Activated CD4-positive, alpha-beta T cell treated with anti-CD3 and anti-CD28 coated beads, Interleukin-10, Interleukin-2, amounts not matched to agents 100 ng/mL and 50 ng/mL, durations not matched to agents 16 hours and 8 hours (primary cell): ENCODE measurements around the gene SESN1.

Source experiments
- DNase-seq: peaks from one replicate; pipeline ENCODE4 v3.0.0-alpha.2; 2020

The SESN1 gene

GRCh38 chr6:108955329-108955949, 139.2 kb downstream of the SESN1 start:
- peak; percentile 15 for DNase-seq

DNA sequence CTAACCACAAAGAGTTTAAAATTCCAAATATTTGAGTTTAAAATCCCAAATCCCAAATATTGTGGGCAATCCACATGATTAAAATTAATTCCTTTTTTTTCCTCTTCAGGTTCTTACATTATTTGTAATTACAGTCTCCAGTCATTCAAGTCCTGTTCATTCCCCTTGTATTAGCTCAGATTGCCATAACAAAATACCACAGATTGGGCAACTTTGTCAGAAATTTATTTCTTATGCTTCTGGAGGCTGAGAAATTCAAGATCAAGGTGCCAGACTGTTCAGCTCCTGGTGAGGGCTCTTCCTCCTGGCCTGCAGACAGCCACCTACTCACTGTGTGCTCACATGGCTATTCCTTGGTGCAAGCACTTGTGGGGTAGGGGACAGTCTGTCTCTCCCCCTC, 141.0 kb downstream of the SESN1 start:
- no peak for DNase-seq

GRCh38 chr6:108952776-108953486, 141.7 kb downstream of the SESN1 start:
- DNase-seq = no peak

DNA sequence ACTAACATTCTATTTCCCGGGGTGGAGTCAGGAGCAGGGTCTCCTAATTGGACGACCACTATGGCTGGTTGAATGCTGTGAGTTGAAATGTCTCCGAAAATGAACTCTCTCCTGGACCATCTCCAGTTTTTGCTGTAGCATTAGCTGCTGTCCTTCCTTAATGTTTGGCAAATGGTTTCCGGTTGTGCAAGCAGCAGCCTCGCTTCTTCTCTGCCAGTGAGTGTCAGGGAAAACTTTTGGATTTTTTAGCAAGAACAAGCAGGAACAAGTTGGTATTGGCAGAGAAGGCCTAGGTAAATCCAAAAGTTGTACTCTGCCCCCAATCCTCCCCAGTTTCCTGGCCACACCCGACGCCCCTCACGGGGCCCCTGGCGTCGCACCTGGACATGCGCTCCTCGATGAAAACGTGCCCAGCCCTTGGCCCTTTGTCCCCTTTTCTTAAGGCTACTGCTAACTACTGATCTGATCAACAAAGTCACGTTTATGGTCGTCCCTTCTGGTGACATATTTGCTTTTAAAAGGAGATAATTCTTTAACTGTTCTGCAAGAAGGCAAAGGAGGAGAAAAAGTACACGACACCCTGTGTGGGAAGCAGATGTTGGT, 143.2 kb downstream of the SESN1 start:
- no peak for DNase-seq

DNA sequence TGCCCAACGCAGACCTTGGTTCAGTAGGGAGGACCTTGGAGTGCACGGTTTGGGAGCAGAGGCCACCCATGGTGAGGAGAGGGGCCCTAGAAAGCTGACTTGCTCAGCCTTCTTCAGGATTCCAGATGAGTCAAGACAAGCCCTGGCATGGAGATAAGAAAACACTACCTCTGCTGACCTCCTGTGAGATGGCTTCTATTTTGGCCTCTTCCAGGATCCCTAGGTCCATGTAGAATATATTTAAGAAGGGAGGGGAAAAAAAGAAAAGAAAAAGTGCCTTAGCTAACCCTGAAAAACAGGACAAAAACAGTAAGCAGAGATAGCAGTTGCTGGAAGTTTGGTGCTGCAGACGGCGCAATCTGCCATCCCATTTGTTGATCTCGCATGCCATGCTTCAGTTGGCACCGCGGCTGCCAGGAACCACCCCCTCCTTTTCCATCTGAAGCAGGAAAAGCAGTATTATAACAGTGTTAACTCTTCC, 146.4 kb downstream of the SESN1 start:
- DNase-seq = no peak

DNA sequence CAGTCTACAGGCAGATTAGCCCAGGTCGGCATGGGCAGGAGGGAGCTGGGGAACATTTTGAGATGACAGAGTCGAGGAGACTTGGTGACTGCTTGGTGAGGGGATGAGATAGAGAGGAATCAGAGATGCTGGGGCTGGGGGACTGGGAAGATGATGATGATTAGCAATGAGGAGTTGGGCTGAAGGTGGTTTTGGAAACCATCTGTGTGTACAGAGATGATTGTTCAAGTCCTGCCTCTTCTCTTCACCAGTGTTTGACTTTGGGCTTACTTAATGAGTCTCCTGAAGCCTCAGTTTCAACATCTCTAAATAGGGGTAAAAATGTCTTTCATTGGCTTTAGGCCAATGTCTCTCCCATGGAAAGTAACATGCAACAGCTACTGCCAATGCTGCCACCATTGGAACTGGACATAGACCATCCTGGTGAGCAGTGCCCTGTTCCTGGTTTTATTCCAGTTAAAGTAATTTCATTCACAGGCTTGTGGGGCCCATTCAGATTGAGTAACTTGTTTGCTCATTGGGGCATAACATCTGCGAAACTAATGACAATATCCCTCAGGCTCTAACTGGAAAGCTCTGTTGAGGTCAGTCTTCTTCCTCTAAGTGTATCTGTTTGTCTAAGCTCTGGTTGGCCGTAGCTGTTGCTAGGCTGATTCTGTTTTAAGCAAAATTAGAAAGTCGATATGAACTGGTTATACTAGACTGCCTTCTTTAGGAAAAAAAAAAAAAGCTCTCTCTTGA, 147.4 kb downstream of the SESN1 start:
- DNase-seq = no peak

- no peak for DNase-seq
Measured at GRCh38 chr6:108946695-108947094, 148.0 kb downstream of the SESN1 start.

DNA sequence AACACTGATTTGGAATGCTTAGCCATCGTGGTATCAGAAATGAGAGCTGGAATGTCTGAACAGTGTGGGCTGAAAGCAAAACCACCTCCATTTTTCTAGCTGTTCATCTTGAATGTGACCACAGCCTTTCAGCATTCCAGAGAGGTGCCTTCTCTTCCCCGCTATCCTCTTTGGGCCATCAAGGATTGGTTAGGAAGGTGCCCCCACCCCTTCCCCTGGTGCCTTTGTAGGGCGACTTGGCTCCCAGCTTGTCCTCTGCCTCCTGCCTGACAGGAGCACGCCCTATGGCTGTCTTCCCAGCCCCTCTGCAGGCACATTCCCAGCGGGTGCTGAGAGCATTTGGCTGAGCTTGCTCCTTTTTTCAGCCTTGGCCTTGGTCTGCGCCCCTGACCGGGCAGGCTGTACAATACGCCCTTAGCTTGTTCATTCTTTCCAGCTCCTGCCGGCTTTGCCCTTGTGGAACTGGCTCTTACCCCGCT, 148.9 kb downstream of the SESN1 start:
- no peak for DNase-seq

DNA sequence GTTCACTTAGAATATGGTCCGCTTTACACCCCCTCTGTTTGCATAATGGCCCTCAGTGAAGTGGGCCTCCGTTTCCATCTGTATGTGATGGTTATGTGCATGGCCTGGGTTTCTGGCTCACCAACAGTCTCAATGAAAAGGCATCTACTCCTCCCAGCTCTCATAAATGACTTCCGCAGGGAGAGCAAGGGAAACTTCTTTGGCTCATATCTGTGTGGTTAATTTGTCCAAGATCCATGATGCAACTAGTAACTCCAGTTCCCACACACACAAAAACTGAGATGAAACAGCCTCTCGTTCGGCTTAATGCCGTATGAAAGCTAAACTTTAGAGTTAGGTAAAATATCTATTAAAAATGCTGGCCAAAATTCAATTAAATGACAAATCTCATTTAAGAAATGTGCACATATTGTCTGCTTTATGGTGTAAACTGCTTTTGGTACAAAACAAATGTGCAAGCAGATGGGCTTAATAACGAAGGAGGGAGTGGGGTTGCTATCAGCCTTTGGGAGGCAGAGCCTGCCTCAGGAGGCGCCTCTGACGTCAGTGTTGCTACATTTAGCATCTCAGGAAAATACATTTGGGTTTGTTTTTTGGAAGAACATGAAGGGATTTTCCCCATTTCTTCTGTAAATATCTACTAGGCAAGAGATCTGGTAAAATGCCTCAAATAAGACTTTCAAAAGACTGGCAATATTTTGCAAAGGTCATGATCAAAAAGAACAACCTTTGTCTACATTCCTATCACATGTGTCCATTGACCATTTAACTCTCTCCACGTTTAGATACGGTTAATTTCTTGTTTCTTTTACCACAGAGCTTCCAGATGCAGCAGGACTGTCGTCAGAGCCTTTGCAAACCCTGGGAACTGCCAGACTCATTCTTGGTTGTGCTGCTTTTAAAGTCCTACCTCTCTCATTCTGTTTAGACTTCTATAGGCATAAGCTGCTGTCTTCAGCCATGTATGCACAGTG, 149.7 kb downstream of the SESN1 start:
- DNase-seq = no peak

DNA sequence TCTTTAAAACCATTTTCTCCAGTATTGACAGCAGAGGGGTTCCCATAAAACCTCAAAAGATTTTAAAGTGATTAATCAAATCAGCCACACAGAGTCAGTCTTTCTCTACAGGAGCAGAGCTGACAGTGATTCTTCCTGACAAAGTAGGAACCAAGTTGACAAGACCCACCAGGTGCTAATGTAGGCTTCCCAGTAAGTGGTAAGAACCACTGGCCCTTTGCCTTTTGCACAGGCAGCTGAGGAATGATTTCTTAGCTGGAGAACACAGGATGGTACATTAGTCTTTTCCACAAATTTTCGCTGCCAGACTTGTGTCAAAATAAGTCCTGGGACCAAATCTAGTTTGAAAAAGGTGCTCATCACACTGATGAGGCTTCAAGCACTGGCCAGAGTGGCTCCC, 150.6 kb downstream of the SESN1 start:
- DNase-seq = no peak

DNA sequence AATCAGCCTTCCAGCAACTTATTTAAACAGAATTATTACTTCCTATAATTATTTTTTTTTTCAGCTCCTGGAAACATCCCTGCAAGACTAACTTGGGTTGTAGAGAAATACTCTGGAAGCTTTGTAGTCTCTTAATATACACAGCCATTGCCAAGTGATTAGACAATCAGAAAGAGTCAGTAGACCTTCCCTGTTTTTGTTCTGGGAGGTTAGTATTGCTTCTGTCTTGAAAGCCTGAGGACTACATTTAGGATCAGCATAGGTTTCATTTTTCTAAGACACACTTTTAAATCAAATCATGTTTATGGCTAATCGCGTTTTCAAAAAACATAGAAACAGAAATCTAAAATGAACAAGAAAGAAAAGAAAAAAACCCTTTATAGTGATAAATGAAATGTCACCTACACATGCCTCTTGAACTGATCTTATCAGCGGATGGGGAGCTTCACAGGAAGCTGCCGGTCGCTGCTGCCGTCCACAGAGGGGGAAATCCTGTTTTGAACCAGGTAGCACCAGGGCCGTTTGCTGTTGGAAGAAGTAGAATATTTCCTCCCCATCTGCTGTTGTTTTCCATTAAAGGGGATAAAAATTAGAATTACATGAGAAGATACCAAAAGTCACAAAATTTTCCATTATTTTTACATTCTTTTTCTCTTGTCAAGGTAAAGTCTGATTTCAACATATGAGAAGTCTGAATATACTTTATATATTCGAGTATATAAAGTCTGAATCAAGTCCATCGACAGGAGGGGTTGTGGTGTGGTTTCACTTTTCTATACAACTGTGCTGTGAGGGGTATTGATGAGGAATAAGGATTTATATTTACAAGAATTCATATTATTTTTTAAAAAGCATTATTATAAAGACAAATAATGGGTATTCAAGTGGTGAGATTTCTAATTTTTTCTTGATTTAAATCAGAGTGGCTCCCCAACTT, 151.8 kb downstream of the SESN1 start:
- DNase-seq = peak; percentile 74

DNA sequence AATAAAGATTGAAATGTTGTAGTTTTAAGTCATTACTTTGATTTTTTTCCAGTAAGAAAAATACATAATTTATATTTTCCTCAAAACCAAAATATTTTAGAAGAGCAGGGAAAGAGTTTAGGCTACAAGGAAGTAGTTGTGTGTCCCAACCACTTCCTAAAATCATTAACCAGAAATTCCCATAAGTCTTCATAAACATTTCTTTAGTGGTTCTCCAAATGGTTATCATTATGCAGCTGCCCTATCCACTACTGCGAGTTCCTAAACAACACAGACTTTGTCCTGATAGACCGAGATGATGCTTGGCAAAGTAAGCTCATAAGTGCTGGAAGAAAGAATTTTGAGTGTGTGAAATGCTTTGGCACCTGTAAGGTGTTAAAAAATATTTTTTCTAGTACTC, 152.8 kb downstream of the SESN1 start:
- DNase-seq = no peak

- DNase-seq = no peak
Measured at GRCh38 chr6:108941281-108941680, 153.4 kb downstream of the SESN1 start.

DNA sequence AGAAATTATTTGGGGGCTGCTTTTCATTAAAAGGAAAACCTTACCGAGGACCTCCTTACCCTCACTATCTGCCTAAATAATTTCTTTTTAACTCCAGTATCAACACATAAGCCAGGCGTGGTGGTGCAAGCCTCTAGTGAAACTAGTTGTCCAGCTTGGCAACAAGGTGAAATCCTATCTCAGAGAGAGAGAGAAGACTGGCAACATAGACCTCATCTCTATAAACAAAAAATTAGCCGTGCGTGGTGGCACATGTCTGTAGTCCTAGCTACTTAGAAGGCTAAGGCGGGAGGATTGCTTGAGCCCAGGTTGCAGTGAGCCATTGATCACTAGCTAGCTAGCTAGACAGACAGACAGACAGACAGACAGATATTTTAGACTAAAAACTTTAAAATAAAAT, 153.9 kb downstream of the SESN1 start:
- no peak for DNase-seq

DNA sequence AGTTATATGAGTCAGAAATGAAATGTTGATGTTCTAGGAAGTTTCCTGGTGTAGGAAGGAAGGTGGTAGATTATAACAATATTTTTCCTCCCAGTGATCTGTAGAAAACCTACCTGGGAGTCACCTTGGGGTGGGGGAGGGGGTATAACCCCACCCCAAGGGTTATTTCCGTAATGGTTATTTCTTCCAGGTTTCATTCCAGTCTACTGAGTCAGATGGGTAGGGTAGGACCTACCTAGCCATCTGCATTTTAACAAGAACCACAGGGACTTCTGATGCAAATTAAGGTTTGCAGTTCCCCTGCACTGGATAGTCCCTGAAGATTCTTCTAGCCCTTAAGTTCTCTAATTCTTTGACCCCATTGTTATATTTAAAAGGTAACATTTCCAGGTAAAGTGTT, 157.5 kb downstream of the SESN1 start:
- no peak for DNase-seq
